Erythroblast (primary cell): ENCODE data around the gene GAK.

Experiments used
- GATA1 ChIP-seq: IDR thresholded peaks from 2 replicates; pipeline ENCODE4 v1.6.1; 2011; ENCODE audit warnings: low read depth, mild to moderate bottlenecking, control low read depth, low read length, moderate library complexity
- POLR2A ChIP-seq: IDR thresholded peaks from 2 replicates; pipeline ENCODE4 v1.6.1; 2011; ENCODE audit warnings: mild to moderate bottlenecking, low read length

DNA sequence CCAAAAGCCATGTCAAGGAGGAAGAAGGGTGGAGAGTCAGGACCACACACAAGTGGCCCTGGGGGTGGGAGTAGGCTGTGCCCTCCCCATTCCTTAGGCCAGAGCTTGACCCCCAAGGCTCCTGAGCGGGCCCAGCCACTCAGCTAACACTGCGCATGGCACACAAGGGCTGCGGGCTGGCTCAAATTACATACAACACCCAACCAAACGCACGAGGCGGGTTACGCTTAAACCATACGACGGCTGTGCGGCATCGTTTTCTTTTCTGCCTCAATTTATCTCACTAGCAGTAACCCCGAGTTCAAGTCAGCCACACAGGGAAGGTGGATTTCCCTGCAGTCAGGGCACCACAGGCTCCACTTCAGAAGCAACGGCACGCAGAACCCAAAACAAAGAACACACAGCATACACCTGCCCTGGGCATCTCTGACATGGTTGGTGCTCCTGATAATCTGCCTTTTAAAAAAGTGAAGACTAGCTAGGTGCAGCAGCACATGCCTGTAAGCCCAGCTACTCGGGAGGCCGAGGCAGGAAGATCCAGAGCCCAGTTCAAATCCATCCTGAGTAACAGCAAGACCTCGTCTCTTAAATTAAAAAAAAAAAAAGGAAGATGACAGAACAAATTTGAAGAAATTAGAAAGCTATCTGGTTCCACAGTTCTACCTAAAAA lies 2.9 kb downstream of the GAK start:
- TF ChIP-seq POLR2A (no peak), GATA1 (no peak)
